Measurements from ENCODE around the gene C19orf81.

DNA sequence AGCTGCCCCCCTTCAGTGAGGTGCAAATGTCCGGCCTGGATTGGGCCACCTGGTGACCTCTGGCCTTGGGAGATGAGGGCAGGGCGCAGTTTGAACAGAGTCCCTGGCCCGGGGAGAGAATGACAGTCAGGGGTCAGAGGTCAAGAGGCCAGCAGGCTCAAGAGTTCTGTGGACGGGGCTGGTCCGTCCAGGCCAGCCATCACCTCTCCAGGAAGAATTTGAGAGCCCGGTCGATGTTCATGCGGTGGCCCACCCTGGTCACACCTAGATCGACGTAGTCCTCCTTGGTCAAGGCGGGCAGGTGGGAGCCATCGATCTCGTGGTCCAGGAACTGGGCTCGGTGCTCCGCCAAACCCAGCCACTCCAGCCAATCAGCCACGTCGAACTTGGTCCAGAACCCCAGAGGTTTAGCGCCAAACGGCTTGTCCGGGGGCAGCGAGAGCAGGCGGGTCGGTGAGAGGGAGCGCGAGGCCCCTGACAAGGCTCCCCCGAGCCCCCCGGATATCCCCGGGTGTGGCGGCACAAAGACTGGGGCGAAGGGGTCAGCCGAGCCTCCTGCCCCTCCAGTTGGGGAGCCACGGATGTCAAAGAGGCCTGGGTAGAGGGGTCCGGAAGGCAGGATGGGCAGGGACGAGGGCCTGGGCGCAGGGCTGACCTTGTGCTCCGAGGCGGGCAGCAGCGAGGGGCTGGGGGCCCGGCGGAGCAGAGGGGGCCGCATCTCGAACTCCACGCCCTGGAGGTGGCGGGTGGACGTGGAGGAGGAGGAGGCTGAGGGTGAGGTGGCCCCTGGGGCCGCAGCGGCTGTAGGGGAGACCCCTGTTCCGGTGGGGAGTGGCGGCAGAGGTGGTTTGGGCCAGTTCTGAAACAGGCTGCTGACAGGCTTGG, 12.8 kb downstream of the C19orf81 start:
- TF ChIP-seq, protein P1, sequence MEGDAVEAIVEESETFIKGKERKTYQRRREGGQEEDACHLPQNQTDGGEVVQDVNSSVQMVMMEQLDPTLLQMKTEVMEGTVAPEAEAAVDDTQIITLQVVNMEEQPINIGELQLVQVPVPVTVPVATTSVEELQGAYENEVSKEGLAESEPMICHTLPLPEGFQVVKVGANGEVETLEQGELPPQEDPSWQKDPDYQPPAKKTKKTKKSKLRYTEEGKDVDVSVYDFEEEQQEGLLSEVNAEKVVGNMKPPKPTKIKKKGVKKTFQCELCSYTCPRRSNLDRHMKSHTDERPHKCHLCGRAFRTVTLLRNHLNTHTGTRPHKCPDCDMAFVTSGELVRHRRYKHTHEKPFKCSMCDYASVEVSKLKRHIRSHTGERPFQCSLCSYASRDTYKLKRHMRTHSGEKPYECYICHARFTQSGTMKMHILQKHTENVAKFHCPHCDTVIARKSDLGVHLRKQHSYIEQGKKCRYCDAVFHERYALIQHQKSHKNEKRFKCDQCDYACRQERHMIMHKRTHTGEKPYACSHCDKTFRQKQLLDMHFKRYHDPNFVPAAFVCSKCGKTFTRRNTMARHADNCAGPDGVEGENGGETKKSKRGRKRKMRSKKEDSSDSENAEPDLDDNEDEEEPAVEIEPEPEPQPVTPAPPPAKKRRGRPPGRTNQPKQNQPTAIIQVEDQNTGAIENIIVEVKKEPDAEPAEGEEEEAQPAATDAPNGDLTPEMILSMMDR (IDR thresholded peaks at IDR 0.05; ENCODE audit: poor library complexity, severe bottlenecking): no peak
- TF ChIP-seq TAF1 (IDR thresholded peaks at IDR 0.05; ENCODE audit: low read depth) (no peak), EP300 (conservative IDR thresholded peaks at IDR 0.05; ENCODE audit: poor library complexity, severe bottlenecking) (no peak), EZH2 (IDR thresholded peaks at IDR 0.05; ENCODE audit: borderline replicate concordance, insufficient read depth, low read length, poor library complexity, severe bottlenecking) (no peak), POLR2AphosphoS5 (IDR thresholded peaks at IDR 0.05) (no peak)
- TF ChIP-seq, protein P2, sequence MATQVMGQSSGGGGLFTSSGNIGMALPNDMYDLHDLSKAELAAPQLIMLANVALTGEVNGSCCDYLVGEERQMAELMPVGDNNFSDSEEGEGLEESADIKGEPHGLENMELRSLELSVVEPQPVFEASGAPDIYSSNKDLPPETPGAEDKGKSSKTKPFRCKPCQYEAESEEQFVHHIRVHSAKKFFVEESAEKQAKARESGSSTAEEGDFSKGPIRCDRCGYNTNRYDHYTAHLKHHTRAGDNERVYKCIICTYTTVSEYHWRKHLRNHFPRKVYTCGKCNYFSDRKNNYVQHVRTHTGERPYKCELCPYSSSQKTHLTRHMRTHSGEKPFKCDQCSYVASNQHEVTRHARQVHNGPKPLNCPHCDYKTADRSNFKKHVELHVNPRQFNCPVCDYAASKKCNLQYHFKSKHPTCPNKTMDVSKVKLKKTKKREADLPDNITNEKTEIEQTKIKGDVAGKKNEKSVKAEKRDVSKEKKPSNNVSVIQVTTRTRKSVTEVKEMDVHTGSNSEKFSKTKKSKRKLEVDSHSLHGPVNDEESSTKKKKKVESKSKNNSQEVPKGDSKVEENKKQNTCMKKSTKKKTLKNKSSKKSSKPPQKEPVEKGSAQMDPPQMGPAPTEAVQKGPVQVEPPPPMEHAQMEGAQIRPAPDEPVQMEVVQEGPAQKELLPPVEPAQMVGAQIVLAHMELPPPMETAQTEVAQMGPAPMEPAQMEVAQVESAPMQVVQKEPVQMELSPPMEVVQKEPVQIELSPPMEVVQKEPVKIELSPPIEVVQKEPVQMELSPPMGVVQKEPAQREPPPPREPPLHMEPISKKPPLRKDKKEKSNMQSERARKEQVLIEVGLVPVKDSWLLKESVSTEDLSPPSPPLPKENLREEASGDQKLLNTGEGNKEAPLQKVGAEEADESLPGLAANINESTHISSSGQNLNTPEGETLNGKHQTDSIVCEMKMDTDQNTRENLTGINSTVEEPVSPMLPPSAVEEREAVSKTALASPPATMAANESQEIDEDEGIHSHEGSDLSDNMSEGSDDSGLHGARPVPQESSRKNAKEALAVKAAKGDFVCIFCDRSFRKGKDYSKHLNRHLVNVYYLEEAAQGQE (IDR thresholded peaks at IDR 0.05; ENCODE audit: borderline replicate concordance): no peak
